Measurements from ENCODE around the gene CBLIF. TPM values are rescaled to one million over a fixed set of nuclear protein-coding genes. Genes with fewer than 3 reads are reported as not detected.

The CBLIF gene
- total and polyA plus RNA-seq, 12 donors, result 0.06 TPM; not detected in 11

- Histone ChIP-seq H3K9me3 (replicated peaks in 1 of 3) (no peaks in the 10 kb centered on the region), H3K4me3 (no peak overlapping the region), H3K27me3 (no peaks in the 10 kb centered on the region), H3K36me3 (replicated peaks in 1 of 2) (no peaks in the 10 kb centered on the region), H3K27ac (no peak overlapping the region), H3K4me1 (replicated peaks in 1 of 2) (no peaks in the 10 kb centered on the region)
- no peak for TF ChIP-seq CTCF (IDR thresholded peaks at IDR 0.05)
- 68 to 77% (median 76%) methylated on average over 9 of the region's 9 CpGs for WGBS, 4 donors
- intact Hi-C loops (cut with DNase I), result no loop called here
- DNase-seq, result no peak
Measured at GRCh38 chr11:59875856-59876519, 30.7 kb upstream of the CBLIF start.

GRCh38 chr11:59872076-59872475, 26.8 kb upstream of the CBLIF start:
- intact Hi-C loops (cut with DNase I), result no loop called here
- Histone ChIP-seq H3K27ac (no peak overlapping the region), H3K36me3 (replicated peaks in 1 of 2) (no peaks in the 10 kb centered on the region), H3K4me1 (replicated peaks in 1 of 2) (no peaks in the 10 kb centered on the region), H3K27me3 (no peaks in the 10 kb centered on the region), H3K4me3 (no peak overlapping the region), H3K9me3 (replicated peaks in 1 of 3) (peaks cover 0 to 6% (median 0%) of the 10 kb centered on the region in 3 donors)
- TF ChIP-seq POLR2A (IDR thresholded peaks at IDR 0.05) (no peak), CTCF (IDR thresholded peaks at IDR 0.05) (no peak)
- no peak for DNase-seq

GRCh38 chr11:59867946-59868345, 22.6 kb upstream of the CBLIF start:
- intact Hi-C loops (cut with DNase I), result no loop called here

GRCh38 chr11:59866836-59867235, 21.5 kb upstream of the CBLIF start:
- no peaks in the 10 kb centered on the region for H3K36me3 ChIP-seq (replicated peaks in 1 of 2)
- intact Hi-C loops (cut with DNase I), result no loop called here
- no peak overlapping the region for H3K4me3 ChIP-seq
- no peaks in the 10 kb centered on the region for H3K27me3 ChIP-seq
- no peak overlapping the region for H3K27ac ChIP-seq
- no peak for DNase-seq
- TF ChIP-seq POLR2A (IDR thresholded peaks at IDR 0.05), result no peak
- TF ChIP-seq CTCF (IDR thresholded peaks at IDR 0.05), result no peak
- H3K4me1 ChIP-seq (replicated peaks in 1 of 2), result no peaks in the 10 kb centered on the region
- 13 to 68% (median 58%) methylated on average over 1 of the region's 1 CpG for WGBS, 4 donors
- peaks cover 0 to 6% (median 0%) of the 10 kb centered on the region in 3 donors for H3K9me3 ChIP-seq (replicated peaks in 1 of 3)

More at GRCh38 chr11:59867946-59868345, 22.6 kb upstream of the CBLIF start:
- Histone ChIP-seq H3K27ac (no peak overlapping the region), H3K4me3 (no peak overlapping the region), H3K9me3 (replicated peaks in 1 of 3) (peaks cover 0 to 6% (median 0%) of the 10 kb centered on the region in 3 donors), H3K36me3 (replicated peaks in 1 of 2) (no peaks in the 10 kb centered on the region), H3K4me1 (replicated peaks in 1 of 2) (no peaks in the 10 kb centered on the region), H3K27me3 (no peaks in the 10 kb centered on the region)
- TF ChIP-seq CTCF (IDR thresholded peaks at IDR 0.05) (no peak), POLR2A (IDR thresholded peaks at IDR 0.05) (no peak)
- DNase-seq, result no peak
- 60 to 87% (median 81%) methylated on average over 2 of the region's 2 CpGs for WGBS, 4 donors

Data from adrenal gland (tissue), 12 donors.